NCI-H146 treated with DMSO at 0.1 percent for 48 hours (cell line): ENCODE data around the gene CTTNBP2.
"Not testable (repeated sequence)": the region's sequence is repeated elsewhere in the genome, so short reads cannot be mapped to it uniquely, and the experiment has no call there.

ENCODE experiments used
- DNase-seq: peaks from one replicate; lab custom pipeline; 2025; ENCODE audit not compliant: unreplicated experiment; lab: John Stamatoyannopoulos, UW

CTTNBP2 gene

DNA sequence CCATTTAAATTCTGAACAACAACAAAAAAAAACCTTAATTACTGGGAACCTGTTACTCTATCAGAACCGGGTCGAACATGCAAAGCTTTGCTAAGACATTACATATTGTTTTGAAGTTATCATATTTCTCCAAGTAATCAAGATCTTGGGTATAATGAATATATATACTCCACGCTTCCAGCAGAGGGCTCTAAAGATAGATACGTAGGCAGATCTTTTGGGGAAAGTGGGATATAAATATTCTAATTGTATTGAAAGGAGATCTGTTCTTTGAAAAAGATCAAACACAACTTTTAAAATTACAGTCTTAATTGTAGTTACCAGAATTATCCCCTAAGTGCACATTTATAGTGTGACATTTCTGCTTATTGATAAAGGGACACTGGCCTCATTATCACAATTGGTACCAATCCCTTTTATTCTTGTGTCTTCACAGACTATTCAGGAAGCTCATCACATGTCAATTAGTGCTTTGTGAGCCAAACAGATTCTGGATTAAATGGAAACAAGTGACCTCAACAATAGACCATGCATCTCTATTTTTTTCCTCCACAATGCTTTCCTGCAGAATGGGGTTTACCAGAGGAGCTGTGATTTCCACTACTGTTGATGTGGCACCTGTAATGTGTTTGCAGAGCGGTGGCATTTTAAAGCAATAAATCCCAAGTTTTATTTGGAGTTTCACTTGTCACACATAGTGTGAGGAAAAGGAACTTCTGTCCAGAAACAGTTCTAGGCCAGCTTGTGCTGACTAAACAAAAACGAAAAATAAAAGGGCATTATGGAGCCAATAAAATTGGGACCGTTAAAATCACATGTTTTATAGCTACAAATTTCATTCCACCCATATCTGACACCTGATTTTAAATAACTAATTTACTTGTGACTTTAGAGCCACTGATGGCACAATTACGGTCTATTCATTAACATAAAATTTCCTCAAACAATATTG lies 122.4 kb downstream of the CTTNBP2 start:
- DNase-seq, result no peak

DNA sequence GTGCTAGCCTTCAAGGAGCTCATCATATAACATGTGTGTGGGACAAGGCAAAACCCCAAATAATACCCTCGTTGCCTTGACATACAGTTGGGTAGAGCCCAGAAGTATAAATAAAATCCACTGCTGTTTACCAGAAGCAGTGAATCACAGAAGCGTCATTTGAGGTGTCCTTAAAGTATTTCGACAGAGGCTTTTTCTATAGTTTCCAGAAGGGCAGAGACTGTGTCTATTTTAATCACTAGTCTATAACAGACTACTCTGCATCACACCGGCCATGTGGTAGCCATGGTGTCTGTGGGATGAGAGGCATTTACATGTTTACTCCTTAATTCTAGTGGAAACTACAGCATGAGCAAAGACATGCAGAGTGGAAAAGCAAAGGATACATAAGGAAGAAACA lies 131.3 kb downstream of the CTTNBP2 start:
- no peak for DNase-seq

- no peak for DNase-seq
These were observed 134.2 kb downstream of the CTTNBP2 start for GRCh38 chr7:117739085-117739484.

DNA sequence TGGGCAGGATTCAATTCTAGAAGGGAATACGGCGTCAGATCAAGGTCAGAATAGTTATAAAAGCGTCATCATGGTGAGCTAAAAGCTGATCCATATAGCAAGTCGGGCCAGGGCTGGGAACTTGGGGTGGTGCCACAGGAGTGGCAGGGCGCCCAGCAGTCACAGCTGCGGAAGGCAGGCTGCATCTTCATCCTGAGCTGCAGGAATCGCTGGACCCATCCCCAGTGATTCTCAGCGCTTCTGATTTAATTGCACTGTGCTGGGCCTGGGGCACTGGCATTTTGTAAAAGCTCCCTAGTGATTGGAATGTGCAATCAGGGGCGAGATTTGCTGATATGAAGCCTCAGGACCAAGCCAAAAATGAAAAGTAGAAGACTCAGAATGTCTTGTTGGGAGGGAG lies 135.3 kb downstream of the CTTNBP2 start:
- no peak for DNase-seq

DNA sequence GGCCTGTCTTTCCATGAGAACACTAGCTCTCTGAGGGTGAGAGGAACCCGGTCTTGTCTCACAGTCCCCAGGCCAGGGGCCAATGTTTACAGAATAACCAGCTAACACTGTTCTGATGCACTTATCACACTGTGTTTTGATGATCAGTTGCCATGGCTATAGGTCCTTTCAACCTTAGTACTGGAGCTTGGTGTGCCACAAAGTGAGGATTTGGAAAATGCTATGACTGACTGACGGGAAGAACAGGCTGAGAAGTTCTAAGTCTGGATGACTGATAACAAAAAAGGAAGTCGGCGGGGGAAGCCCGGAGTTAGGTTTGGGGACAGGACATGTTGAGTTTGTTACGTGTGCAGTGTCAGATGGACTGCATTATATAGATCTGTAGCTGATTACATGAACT lies 141.8 kb downstream of the CTTNBP2 start:
- DNase-seq, result no peak

GRCh38 chr7:117730390-117730789 lies 142.9 kb downstream of the CTTNBP2 start:
- no peak for DNase-seq

GRCh38 chr7:117728890-117729624 lies 144.2 kb downstream of the CTTNBP2 start:
- no peak for DNase-seq

GRCh38 chr7:117724898-117725297 lies 148.3 kb downstream of the CTTNBP2 start:
- no peak for DNase-seq

DNA sequence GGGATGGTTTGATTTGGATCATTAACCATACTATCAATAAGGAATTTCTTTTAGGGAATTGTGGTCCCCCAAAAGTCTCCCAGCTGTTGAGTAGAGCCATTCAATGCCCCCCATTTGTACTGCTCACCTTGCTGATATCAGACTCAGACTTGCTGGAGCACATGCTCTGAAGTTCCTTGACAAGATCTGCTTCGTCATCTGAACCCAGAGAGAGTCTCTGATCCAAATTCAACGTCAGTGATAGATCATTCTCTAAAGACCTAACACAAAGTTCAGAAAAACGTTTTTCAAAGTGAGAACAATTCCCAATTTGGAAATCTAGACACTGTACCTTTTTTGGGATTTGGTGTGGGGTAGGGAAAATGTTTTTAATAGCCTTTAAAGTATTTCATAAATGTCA lies 153.9 kb downstream of the CTTNBP2 start:
- DNase-seq, result no peak

DNA sequence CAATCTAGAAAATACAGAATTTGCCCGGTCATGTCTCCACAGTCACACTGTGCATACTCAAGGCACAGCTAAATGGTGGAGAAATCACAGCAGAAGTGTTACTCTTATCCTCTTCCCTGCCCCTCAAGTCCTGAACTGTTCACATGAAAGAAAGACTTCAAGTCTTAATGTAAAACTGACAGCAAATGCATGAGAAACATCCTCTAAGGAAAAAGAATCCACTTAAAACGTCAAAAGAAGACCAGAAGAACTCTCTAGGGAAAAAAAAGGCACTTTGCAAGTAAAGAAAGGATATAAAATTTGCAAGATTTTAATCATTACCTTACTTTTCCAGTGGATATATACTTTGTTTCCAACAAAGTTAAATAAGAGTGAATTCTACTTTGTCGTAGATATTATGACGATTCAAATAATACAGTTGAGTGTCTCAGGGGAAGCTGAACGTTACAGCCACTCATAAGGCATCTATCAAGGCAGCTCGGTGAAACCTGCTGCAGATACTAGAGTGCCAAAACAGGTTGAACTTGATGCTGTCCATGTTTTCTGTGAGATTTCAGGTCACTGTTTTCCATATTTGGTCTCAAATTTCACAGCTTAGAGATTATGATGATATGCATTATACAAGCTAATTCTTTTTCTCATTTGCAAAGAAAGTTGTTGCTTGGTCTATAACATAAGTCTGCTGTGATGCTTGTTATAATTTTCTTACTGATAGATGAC lies 155.0 kb downstream of the CTTNBP2 start:
- no peak for DNase-seq

DNA sequence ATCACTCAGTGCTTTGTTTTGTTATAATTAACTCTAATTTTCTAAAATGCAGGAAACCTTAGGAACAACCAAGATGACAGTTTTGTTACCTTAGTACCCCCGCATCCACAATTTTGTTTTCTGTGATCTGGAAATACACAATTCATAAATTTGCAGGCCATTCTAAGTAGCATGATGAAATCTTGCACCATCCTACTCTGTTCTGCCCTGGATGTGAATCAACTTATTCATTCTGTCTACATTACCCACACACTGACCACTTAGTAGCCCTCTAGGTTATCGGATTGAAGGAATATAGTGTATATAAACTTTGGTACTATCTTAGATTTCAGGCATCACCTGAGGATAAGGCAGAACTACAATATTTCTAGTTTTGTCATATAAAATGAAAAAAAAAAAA lies 155.9 kb downstream of the CTTNBP2 start:
- no peak for DNase-seq

DNA sequence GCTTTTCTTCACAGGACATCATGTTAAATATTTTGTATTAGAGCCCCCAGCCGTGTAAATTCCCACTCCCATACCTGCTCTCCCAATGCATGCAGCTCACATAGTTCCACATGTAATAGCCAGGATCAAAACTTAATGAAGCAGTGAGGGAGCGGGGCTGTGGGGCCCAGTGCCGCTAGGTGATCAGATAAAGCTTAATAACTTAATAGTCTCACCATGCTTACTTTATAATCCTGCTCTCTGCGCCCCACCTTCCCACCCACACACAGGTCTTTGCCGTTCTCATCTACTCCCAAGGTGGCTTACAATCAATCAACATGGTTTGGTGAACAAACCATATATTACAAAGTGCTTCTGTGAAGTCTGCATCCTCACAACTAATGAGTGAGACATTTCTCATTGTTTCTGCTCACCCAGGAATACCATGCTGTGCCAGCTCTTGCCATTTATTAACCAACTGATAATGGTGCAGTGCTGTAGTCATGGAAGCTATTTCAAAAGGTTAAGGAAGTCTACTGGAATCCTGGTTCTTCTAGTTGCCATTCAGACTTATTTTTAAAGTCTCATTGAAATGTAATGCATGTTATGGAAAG lies 156.4 kb downstream of the CTTNBP2 start:
- DNase-seq, result no peak

DNA sequence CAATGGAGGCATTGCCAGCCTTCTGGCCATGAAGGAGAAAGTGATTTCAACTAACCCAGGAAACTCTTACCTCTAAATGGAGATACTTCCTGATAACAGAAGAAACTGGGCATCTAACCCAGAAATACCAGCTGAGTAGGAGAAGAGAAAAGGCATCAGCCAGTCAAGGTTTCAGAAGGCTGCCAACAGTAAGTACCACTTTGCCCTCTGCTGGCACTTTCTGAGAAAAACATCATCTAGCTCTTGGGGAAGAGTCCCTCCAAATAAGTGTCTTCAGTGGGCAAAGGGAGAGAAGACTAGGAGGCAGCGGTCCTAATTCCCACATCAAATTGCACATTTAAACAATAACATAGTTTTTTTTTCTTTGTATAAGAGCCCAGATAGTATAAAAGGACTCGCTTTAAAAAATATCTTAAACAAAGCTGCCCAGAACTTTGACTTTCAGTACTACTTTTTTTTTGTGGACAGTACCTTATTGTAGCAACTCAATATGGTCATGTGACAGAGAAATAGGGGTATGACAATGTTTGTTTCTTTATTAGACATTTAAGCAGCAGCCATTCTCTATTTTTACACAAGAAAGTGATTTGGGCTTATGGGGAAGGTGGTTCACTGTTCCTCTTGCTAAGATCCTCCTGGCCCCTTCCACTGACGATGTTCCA lies 157.3 kb downstream of the CTTNBP2 start:
- peak; percentile 5 for DNase-seq

GRCh38 chr7:117711556-117711955 lies 161.7 kb downstream of the CTTNBP2 start:
- DNase-seq, result no peak

GRCh38 chr7:117708173-117708572 lies 165.1 kb downstream of the CTTNBP2 start:
- DNase-seq, result not testable (repeated sequence)

DNA sequence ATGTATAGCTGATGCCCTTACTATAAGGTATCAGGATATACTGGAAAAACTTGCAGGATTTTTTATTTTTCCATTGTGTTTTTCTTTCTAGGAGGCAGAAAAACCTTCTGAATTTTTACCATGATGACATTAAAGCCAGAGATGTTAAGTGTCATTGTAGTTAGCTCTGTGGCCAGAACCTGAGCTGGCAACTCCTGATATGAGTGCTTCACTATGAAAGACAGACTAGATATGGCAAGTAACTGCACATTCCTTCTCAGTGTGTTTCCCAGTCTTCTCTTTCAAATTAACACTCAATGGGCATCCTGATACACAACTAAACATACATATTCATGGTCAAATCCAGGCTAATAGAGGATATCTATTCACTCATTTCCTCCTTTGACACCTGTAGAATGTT lies 166.2 kb downstream of the CTTNBP2 start:
- DNase-seq, result no peak

GRCh38 chr7:117706210-117706609 lies 167.0 kb downstream of the CTTNBP2 start:
- DNase-seq, result no peak

DNA sequence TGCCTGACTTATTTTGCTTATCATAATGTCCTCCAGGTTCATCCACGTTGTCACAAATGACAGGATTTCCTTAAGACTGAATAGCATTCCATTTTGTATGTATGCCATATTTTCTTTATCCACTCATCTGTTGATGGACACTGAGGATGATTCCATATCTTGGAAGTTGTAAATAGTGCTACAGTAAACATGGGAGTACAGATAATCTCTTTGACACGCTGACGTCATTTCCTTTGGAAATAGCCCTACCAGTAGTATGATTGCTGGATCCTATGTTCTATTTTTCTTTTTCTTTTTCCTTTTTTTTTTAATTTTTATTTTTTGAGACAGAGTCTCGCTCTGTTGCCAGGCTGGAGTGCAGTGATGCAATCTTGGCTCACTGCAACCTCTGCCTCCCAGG lies 167.6 kb downstream of the CTTNBP2 start:
- no peak for DNase-seq

GRCh38 chr7:117704063-117704462 lies 169.2 kb downstream of the CTTNBP2 start:
- DNase-seq, result no peak

GRCh38 chr7:117698018-117698417 lies 175.2 kb downstream of the CTTNBP2 start:
- no peak for DNase-seq

DNA sequence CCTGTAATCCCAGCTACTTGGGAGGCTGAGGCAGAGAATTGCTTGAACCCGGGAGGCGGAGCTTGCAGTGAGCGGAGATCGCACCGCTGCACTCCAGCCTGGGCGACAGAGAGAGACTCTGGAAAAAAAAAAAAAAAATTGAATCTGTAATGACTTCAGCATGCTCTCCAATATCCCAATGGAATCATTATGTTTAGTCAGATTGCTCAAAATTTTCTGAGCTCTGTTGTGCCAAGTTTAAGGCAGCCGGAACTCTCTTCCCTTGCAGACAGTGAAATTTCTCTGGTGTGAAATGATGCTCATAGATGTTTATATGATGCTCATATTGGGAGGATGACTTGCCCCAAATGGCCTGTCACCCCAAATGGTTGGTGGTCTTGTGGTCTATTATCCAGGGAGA lies 180.9 kb downstream of the CTTNBP2 start:
- no peak for DNase-seq
